ENCODE measurements around the gene SAP25. TPM values are rescaled to one million over a fixed set of nuclear protein-coding genes. Genes with fewer than 3 reads are reported as not detected.
"Not testable (repeated sequence)": the region's sequence is repeated elsewhere in the genome, so short reads cannot be mapped to it uniquely, and the experiment has no call there.

SAP25 gene
- total RNA-seq, 1 donor from 2014 or later, result 2.6 TPM

DNA sequence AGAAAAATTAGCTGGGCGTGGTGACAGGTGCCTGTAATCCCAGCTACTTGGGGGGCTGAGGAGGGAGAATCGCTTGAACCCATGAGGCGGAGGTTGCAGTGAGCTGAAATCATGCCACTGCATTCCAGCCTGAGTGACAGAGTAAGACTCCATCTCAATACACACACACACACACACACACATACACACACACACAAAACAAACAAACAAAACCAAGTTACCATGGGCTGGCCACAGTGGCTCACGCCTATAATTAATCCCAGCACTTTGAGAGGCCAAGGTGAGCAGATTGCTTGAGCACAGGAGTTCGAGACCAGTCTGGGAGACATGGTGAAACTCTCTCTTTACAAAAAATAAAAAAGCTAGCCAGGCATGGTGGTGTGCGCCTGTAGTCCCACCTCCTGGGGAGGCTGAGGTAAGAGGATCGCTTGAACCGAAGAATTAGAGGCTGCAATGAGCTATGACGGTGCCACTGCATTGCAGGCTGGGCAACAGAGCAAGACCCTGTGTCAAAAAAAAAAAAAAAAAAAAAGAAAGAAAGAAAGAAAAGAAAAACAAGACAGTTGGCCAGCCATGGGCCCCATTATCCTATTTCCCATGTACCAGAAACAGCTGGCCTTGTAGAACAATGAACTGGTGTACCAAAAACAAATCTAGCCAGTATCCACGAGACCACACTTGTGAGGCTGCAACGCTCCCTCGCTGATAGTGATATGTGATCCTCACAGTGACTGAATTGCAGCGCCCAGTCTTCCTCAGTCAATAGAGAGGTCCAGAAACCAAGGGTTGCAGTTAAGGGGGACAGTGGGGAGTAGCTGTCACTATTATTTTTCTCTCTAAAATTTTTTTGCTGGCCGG, 41.3 kb downstream of the SAP25 start:
- Mint-ChIP-seq H3K4me1 (ENCODE audit: unreplicated experiment) (no peaks in the 10 kb centered on the region), H3K36me3 (ENCODE audit: low read depth, unreplicated experiment) (no peaks in the 10 kb centered on the region), H3K9me3 (ENCODE audit: unreplicated experiment) (no peaks in the 10 kb centered on the region), H3K27ac (ENCODE audit: unreplicated experiment) (no peak overlapping the region), H3K27me3 (ENCODE audit: unreplicated experiment) (peaks cover 2% of the 10 kb centered on the region), H3K4me3 (ENCODE audit: unreplicated experiment) (no peak overlapping the region)
- no peak for TF ChIP-seq CTCF (IDR thresholded peaks at IDR 0.05; ENCODE audit: unreplicated experiment)
- no peak for DNase-seq (ENCODE audit: low spot score)

- not testable (repeated sequence) for H3K9me3 Mint-ChIP-seq (ENCODE audit: unreplicated experiment); H3K4me1 Mint-ChIP-seq (ENCODE audit: unreplicated experiment); H3K27me3 Mint-ChIP-seq (ENCODE audit: unreplicated experiment); H3K27ac Mint-ChIP-seq (ENCODE audit: unreplicated experiment); DNase-seq (ENCODE audit: low spot score); H3K36me3 Mint-ChIP-seq (ENCODE audit: low read depth, unreplicated experiment); H3K4me3 Mint-ChIP-seq (ENCODE audit: unreplicated experiment)
Measured at GRCh38 chr7:100528108-100528866, 45.4 kb downstream of the SAP25 start.

DNA sequence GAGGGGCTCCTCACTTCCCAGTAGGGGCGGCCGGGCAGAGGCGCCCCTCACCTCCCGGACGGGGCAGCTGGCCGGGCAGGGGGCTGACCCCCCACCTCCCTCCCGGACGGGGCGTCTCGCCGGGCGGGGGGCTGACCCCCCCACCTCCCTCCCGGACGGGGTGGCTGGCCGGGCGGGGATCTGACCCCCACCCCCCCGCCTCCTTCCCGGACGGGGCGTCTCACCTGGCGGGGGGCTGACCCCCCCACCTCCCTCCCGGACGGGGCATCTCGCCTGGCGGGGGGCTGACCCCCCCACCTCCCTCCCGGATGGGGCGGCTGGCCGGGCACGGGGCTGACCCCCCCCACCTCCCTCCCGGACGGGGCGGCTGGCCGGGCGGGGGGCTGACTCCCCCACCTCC, 50.5 kb downstream of the SAP25 start:
- not testable (repeated sequence) for H3K27ac Mint-ChIP-seq (ENCODE audit: unreplicated experiment); H3K9me3 Mint-ChIP-seq (ENCODE audit: unreplicated experiment); H3K27me3 Mint-ChIP-seq (ENCODE audit: unreplicated experiment); H3K36me3 Mint-ChIP-seq (ENCODE audit: low read depth, unreplicated experiment); H3K4me3 Mint-ChIP-seq (ENCODE audit: unreplicated experiment); DNase-seq (ENCODE audit: low spot score); H3K4me1 Mint-ChIP-seq (ENCODE audit: unreplicated experiment)

Other genes with a start within 250 kb of the SAP25 start
- gene PILRB, start 215.8 kb downstream of the SAP25 start, total RNA-seq (ENCODE audit: unreplicated experiment), result 40.1 TPM
- gene PILRA, start 200.4 kb downstream of the SAP25 start, total RNA-seq (ENCODE audit: unreplicated experiment), result 4.2 TPM
- 2.2 TPM for gene ZCWPW1, start 145.2 kb downstream of the SAP25 start, total RNA-seq (ENCODE audit: unreplicated experiment)
- 30.5 TPM for gene MEPCE, start 144.1 kb downstream of the SAP25 start, total RNA-seq (ENCODE audit: unreplicated experiment)
- gene PPP1R35, start 137.4 kb downstream of the SAP25 start, total RNA-seq (ENCODE audit: unreplicated experiment), result 27.3 TPM
- 4.3 TPM for gene SPACDR, start 109.6 kb downstream of the SAP25 start, total RNA-seq (ENCODE audit: unreplicated experiment)
- gene TSC22D4, start 94.7 kb downstream of the SAP25 start, total RNA-seq (ENCODE audit: unreplicated experiment), result 94.3 TPM
- gene NYAP1, start 90.0 kb downstream of the SAP25 start, total RNA-seq (ENCODE audit: unreplicated experiment), result 2.2 TPM
- 48.6 TPM for gene AGFG2, start 34.7 kb downstream of the SAP25 start, total RNA-seq (ENCODE audit: unreplicated experiment)
- 89.7 TPM for gene LRCH4, start 12.2 kb upstream of the SAP25 start, total RNA-seq (ENCODE audit: unreplicated experiment)
- 1.3 TPM for gene FBXO24, start 12.4 kb upstream of the SAP25 start, total RNA-seq (ENCODE audit: unreplicated experiment)
- 4.4 TPM for gene PCOLCE, start 28.5 kb upstream of the SAP25 start, total RNA-seq (ENCODE audit: unreplicated experiment)
- 31.7 TPM for gene MOSPD3, start 38.6 kb upstream of the SAP25 start, total RNA-seq (ENCODE audit: unreplicated experiment)
- 1.0 TPM for gene TFR2, start 67.7 kb upstream of the SAP25 start, total RNA-seq (ENCODE audit: unreplicated experiment)
- not detected for gene ACTL6B, start 82.5 kb upstream of the SAP25 start, total RNA-seq (ENCODE audit: unreplicated experiment)
- 336 TPM for gene GNB2, start 99.8 kb upstream of the SAP25 start, total RNA-seq (ENCODE audit: unreplicated experiment)
- gene GIGYF1, start 120.3 kb upstream of the SAP25 start, total RNA-seq (ENCODE audit: unreplicated experiment), result 70.6 TPM
- 30.6 TPM for gene POP7, start 132.2 kb upstream of the SAP25 start, total RNA-seq (ENCODE audit: unreplicated experiment)
- 0.33 TPM for gene EPO, start 146.6 kb upstream of the SAP25 start, total RNA-seq (ENCODE audit: unreplicated experiment)
- gene ZAN, start 159.7 kb upstream of the SAP25 start, total RNA-seq (ENCODE audit: unreplicated experiment), result 0.05 TPM

Measured in endothelial cell (in vitro differentiated cells).